Endothelial cell of umbilical vein (primary cell): Measurements from ENCODE around the gene INSYN2B. TPM values are rescaled to one million over a fixed set of nuclear protein-coding genes. Genes with fewer than 3 reads are reported as not detected.

Experiments used
- BruUV-seq: library from RNA; stranded (reverse); fragments of 400-500 nt; replicated peaks from 2 replicates; lab custom pipeline; 2021; lab: Mats Ljungman, UMichigan
- CTCF ChIA-PET: fragments of 300-600, 350-600 bp; sonication (Branson Sonifier 250); formaldehyde crosslinking; loops from one replicate; lab custom pipeline; 2021; ENCODE audit warnings: antibody characterized with exemption, inconsistent platforms; lab: Charles Lee
- POLR2A ChIA-PET: fragments of 300-600, 350-600 bp; sonication (Branson Sonifier 250); formaldehyde crosslinking; loops from one replicate; lab custom pipeline; 2021; ENCODE audit warnings: antibody characterized with exemption, inconsistent platforms; lab: Charles Lee
- DNase-seq: peaks from one replicate; pipeline ENCODE4 v3.0.0-alpha.2; 2011; ENCODE audit warnings: low read depth, low spot score
- FAIRE-seq: peaks from 2 replicates; lab custom pipeline; 2011; peaks lifted over from hg19 to GRCh38; lab: Jason Lieb, UNC
- H2AFZ ChIP-seq: 2 replicates; pipeline ENCODE4 v1.6.0; 2012; ENCODE audit warnings: low read depth, low read length, control low read depth, inconsistent platforms
- H3K27ac ChIP-seq: 2 replicates; pipeline ENCODE4 v1.5.1; 2011; ENCODE audit warnings: low read depth, mild to moderate bottlenecking, control low read depth, low read length, moderate library complexity; ENCODE audit not compliant: insufficient read depth
- H3K27me3 ChIP-seq, 2 experiments: 2 replicates each; pipeline versions ENCODE4 v1.6.0 to v1.6.1; 2011; ENCODE audit warnings: low read length in 2 of 2, mixed read lengths in 1 of 2; ENCODE audit not compliant: control insufficient read depth in 2 of 2, insufficient read depth in 2 of 2
- H3K36me3 ChIP-seq, 2 experiments: 2 replicates in 1 of 2; 3 replicates in 1 of 2; pipeline ENCODE4 v1.5.1; 2011; ENCODE audit warnings: low read length in 2 of 2, mild to moderate bottlenecking in 1 of 2, moderate library complexity in 1 of 2; ENCODE audit not compliant: control insufficient read depth in 2 of 2, insufficient read depth in 2 of 2; ENCODE audit errors: extremely low read depth in 1 of 2
- H3K4me1 ChIP-seq: 3 replicates; pipeline ENCODE4 v1.5.1; 2011; ENCODE audit warnings: mild to moderate bottlenecking, low read length; ENCODE audit not compliant: control insufficient read depth, insufficient read depth; ENCODE audit errors: extremely low read depth
- H3K4me2 ChIP-seq: 2 replicates; pipeline ENCODE4 v1.6.1; 2011; ENCODE audit warnings: low read length, control low read depth, mixed read lengths; ENCODE audit not compliant: insufficient read depth
- H3K4me3 ChIP-seq, 3 experiments: fragments of 200-600 bp in 1 of 3; sonication (generic), shearing (Covaris generic) in 1 of 3; replicated peaks in 1 of 3; 2 replicates each; pipeline ENCODE4 v1.5.1; 2011 to 2016; ENCODE audit warnings: control low read depth in 3 of 3, low read length in 3 of 3, mild to moderate bottlenecking in 2 of 3, inconsistent platforms in 1 of 3, low read depth in 1 of 3, moderate library complexity in 1 of 3; ENCODE audit not compliant: insufficient read depth in 1 of 3
- H3K79me2 ChIP-seq: 2 replicates; pipeline ENCODE4 v1.6.0; 2012; ENCODE audit warnings: low read length, inconsistent platforms; ENCODE audit not compliant: control insufficient read depth, insufficient read depth
- H3K9ac ChIP-seq: replicated peaks from 2 replicates; pipeline ENCODE3; 2011; ENCODE audit warnings: low read length, control low read depth; ENCODE audit not compliant: insufficient read depth; ENCODE audit errors: extremely low read depth
- H3K9me1 ChIP-seq: replicated peaks from 3 replicates; pipeline ENCODE4 v1.6.0; 2011; ENCODE audit warnings: mild to moderate bottlenecking, low read length; ENCODE audit not compliant: control insufficient read depth, insufficient read depth; ENCODE audit errors: extremely low read depth
- H3K9me3 ChIP-seq: replicated peaks from 2 replicates; pipeline ENCODE4 v1.5.1; 2012; ENCODE audit warnings: low read length, inconsistent platforms; ENCODE audit not compliant: control insufficient read depth, insufficient read depth
- H4K20me1 ChIP-seq: replicated peaks from 2 replicates; pipeline ENCODE3; 2011; ENCODE audit warnings: mild to moderate bottlenecking, low read length; ENCODE audit not compliant: control insufficient read depth, insufficient read depth; ENCODE audit errors: extremely low read depth
- EZH2 ChIP-seq: IDR thresholded peaks from 2 replicates; pipeline ENCODE4 v1.6.1; 2012; ENCODE audit warnings: borderline replicate concordance, low read depth, mild to moderate bottlenecking, moderate library complexity, low read length, inconsistent platforms; ENCODE audit not compliant: severe bottlenecking
- FOS ChIP-seq: IDR thresholded peaks from 2 replicates; pipeline ENCODE4 v1.6.1; 2011; ENCODE audit warnings: mild to moderate bottlenecking, low read length, moderate library complexity, borderline replicate concordance; ENCODE audit not compliant: insufficient read depth
- JUN ChIP-seq: IDR thresholded peaks from 2 replicates; pipeline ENCODE4 v1.6.1; 2011; ENCODE audit warnings: borderline replicate concordance, low read depth; ENCODE audit not compliant: insufficient read length, insufficient read depth
- MYC ChIP-seq: IDR thresholded peaks from one replicate; pipeline ENCODE4 v1.6.1; 2011; ENCODE audit warnings: mild to moderate bottlenecking, low read depth, low read length
- POLR2A ChIP-seq: IDR thresholded peaks from 2 replicates; pipeline ENCODE4 v1.6.1; 2012; ENCODE audit warnings: low read depth, mild to moderate bottlenecking, control low read depth, low read length
- dilution Hi-C: fragments of 300-500 bp; cut with MboI; formaldehyde crosslinking; loops from one replicate; pipeline ENCODE4 v1.15.0; 2019; ENCODE audit warnings: low sequenced_read_pairs; ENCODE audit not compliant: extremely low pct_ligation_motif_present
- intact Hi-C: fragments of 100-400 bp; cut with micrococcal nuclease; formaldehyde crosslinking; loops from one replicate; pipeline ENCODE4 v1.10.0; 2022
- polyA plus RNA-seq, 4 experiments: library from polyadenylated mRNA; depleted of rRNA in 3 of 4; stranded (reverse) in 3 of 4; unstranded in 1 of 4; fragments of >200 nt; gene quantifications; 2 replicates each; pipeline versions ENCODE4 v1.2.1 to v1.2.3, GENCODE V29; 2011 to 2012; ENCODE audit warnings: missing spikeins in 1 of 4
- total RNA-seq: library from RNA; stranded (reverse); gene quantifications from 2 replicates; pipeline ENCODE4 v1.2.3, GENCODE V29; 2021
- TF ChIP-seq, protein P1 (sequence below): IDR thresholded peaks from 2 replicates; pipeline ENCODE4 v1.6.1; 2011; ENCODE audit not compliant: insufficient read depth, insufficient read length
- TF ChIP-seq, protein P2 (sequence below), 2 donors: IDR thresholded peaks; 1 replicate in 1 of 2; 2 replicates in 1 of 2; pipeline ENCODE4 v1.5.1; 2011; ENCODE audit warnings: low read length in 2 of 2, mild to moderate bottlenecking in 2 of 2, moderate library complexity in 2 of 2, control low read depth in 1 of 2, inconsistent platforms in 1 of 2, low read depth in 1 of 2; ENCODE audit not compliant: insufficient read depth in 1 of 2; ENCODE audit errors: extremely low read depth in 1 of 2

INSYN2B gene
- total and polyA plus RNA-seq, 2 donors (not counting 3 experiments of a cell fraction or from before 2014, with no cell fraction given) = 8.2 to 17.1 TPM

DNA sequence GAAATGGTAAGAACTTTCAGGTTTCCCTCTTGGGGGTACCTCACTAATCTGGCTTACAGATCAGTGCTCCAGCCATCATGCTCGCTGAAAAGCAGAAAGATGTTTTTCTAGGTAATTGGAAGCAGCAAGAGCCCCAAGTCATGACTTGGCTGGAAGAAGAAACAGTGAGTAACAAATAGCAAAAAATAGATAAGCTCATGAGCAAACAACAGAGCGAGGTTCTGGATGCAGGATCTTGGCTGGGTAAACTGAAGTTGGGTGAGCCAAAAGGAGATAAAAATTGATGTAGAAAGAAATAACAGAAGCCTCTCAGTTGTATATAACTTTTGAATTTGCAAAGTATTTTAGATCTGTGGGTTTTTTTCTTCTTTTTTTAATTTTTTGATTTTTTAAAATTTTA lies 110.1 kb downstream of the INSYN2B start:
- DNase-seq = no peak
- H2AFZ ChIP-seq = no peak overlapping the region
- intact Hi-C loops (no loop called here), dilution Hi-C loops (no loop called here)
- H3K9ac ChIP-seq = no peak overlapping the region
- no peaks in the 10 kb centered on the region for H3K4me1 ChIP-seq
- no peak overlapping the region for H3K27ac ChIP-seq
- no peak overlapping the region for H3K4me3 ChIP-seq
- ChIA-PET POLR2A (no interaction called here), CTCF (interaction anchor here (2.7 kb wide), 1 partner anchor 110 kb away, joined by 11 read pairs; the partner anchor contains the start of gene INSYN2B)
- no peaks in the 10 kb centered on the region for H3K36me3 ChIP-seq
- no peaks in the 10 kb centered on the region for H3K27me3 ChIP-seq
- TF ChIP-seq FOS (no peak), MYC (no peak)
- no peaks in the 10 kb centered on the region for H3K79me2 ChIP-seq
- H3K4me2 ChIP-seq = no peak overlapping the region
- no peaks in the 10 kb centered on the region for H3K9me1 ChIP-seq
- no peaks in the 10 kb centered on the region for H3K9me3 ChIP-seq
- no TSS peak for BruUV-seq
- H4K20me1 ChIP-seq = no peaks in the 10 kb centered on the region
- FAIRE-seq = no peak

DNA sequence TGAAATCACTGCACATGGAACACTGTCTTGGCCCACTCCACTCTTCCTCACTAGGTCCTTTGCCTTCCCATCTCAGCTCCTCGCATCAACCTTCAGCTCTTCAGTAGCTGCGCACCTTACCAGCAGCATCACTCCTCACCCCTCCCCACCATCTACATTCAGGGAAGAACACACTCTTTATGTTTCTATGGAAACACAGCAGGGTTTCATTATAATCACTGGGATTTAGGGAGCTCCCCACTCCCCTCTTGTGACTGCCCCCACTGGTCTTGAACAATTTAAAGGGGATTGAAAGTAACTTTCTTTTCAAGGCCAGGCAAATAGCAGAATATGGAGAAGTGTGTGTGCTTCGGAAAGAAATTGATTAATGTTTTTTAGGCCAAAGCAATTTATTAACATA lies 111.2 kb downstream of the INSYN2B start:
- H3K9me3 ChIP-seq = no peaks in the 10 kb centered on the region
- no TSS peak for BruUV-seq
- CTCF ChIA-PET = interaction anchor here (1.6 to 1.7 kb wide), 2 partner anchors 111 to 167 kb away, joined by 4 read pairs; partner anchors contain the start of gene INSYN2B
- H3K4me2 ChIP-seq = no peak overlapping the region
- no peak overlapping the region for H3K9ac ChIP-seq
- H3K79me2 ChIP-seq = no peaks in the 10 kb centered on the region
- dilution Hi-C loops = no loop called here
- H3K27me3 ChIP-seq = no peaks in the 10 kb centered on the region
- H2AFZ ChIP-seq = no peak overlapping the region
- no peaks in the 10 kb centered on the region for H4K20me1 ChIP-seq
- FAIRE-seq = no peak
- no peak overlapping the region for H3K27ac ChIP-seq
- no peaks in the 10 kb centered on the region for H3K4me1 ChIP-seq
- no peak for DNase-seq
- H3K9me1 ChIP-seq = no peaks in the 10 kb centered on the region
- POLR2A ChIA-PET = no interaction called here
- TF ChIP-seq, protein P1, sequence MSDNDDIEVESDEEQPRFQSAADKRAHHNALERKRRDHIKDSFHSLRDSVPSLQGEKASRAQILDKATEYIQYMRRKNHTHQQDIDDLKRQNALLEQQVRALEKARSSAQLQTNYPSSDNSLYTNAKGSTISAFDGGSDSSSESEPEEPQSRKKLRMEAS = no peak
- TF ChIP-seq POLR2A (no peak), EZH2 (no peak), FOS (no peak), JUN (no peak), MYC (no peak)
- TF ChIP-seq, protein P2, sequence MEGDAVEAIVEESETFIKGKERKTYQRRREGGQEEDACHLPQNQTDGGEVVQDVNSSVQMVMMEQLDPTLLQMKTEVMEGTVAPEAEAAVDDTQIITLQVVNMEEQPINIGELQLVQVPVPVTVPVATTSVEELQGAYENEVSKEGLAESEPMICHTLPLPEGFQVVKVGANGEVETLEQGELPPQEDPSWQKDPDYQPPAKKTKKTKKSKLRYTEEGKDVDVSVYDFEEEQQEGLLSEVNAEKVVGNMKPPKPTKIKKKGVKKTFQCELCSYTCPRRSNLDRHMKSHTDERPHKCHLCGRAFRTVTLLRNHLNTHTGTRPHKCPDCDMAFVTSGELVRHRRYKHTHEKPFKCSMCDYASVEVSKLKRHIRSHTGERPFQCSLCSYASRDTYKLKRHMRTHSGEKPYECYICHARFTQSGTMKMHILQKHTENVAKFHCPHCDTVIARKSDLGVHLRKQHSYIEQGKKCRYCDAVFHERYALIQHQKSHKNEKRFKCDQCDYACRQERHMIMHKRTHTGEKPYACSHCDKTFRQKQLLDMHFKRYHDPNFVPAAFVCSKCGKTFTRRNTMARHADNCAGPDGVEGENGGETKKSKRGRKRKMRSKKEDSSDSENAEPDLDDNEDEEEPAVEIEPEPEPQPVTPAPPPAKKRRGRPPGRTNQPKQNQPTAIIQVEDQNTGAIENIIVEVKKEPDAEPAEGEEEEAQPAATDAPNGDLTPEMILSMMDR (IDR thresholded peaks at IDR 0.05; ENCODE audit: extremely low read depth in 1 of 2, insufficient read depth in 1 of 2, low read depth in 1 of 2, low read length in 2 of 2) = no peak
- no peaks in the 10 kb centered on the region for H3K36me3 ChIP-seq
- no peak overlapping the region for H3K4me3 ChIP-seq
- intact Hi-C loops = no loop called here
